PFSK-1 (cell line): Measurements from ENCODE around the gene DYRK3.

ENCODE experiments used
- FOXP2 ChIP-seq: optimal IDR thresholded peaks from 2 replicates; pipeline ENCODE3; 2011; ENCODE audit warnings: borderline replicate concordance, control low read depth, inconsistent platforms; ENCODE audit not compliant: insufficient read depth; ENCODE audit errors: extremely low read length, extremely low read depth
- POLR2AphosphoS5 ChIP-seq: IDR thresholded peaks from 2 replicates; pipeline ENCODE4 v1.6.1; 2012; ENCODE audit warnings: low read depth, mild to moderate bottlenecking, control low read depth, low read length, moderate library complexity
- SIN3A ChIP-seq: IDR thresholded peaks from 2 replicates; pipeline ENCODE4 v1.6.1; 2012; ENCODE audit warnings: mild to moderate bottlenecking, low read length, moderate library complexity, borderline replicate concordance; ENCODE audit not compliant: insufficient read depth
- TAF1 ChIP-seq: IDR thresholded peaks from 2 replicates; pipeline ENCODE4 v1.6.1; 2012; ENCODE audit warnings: low read length, control low read depth, borderline replicate concordance; ENCODE audit not compliant: insufficient read depth
- TF ChIP-seq, protein P1 (sequence below), 2 experiments: IDR thresholded peaks; 2 replicates each; pipeline versions ENCODE4 v1.6.1 to v1.8.0; 2011 to 2012; ENCODE audit warnings: low read depth in 2 of 2, low read length in 2 of 2, control low read depth in 1 of 2, inconsistent platforms in 1 of 2, mild to moderate bottlenecking in 1 of 2, moderate library complexity in 1 of 2; ENCODE audit not compliant: insufficient read depth in 1 of 2

DYRK3 gene

DNA sequence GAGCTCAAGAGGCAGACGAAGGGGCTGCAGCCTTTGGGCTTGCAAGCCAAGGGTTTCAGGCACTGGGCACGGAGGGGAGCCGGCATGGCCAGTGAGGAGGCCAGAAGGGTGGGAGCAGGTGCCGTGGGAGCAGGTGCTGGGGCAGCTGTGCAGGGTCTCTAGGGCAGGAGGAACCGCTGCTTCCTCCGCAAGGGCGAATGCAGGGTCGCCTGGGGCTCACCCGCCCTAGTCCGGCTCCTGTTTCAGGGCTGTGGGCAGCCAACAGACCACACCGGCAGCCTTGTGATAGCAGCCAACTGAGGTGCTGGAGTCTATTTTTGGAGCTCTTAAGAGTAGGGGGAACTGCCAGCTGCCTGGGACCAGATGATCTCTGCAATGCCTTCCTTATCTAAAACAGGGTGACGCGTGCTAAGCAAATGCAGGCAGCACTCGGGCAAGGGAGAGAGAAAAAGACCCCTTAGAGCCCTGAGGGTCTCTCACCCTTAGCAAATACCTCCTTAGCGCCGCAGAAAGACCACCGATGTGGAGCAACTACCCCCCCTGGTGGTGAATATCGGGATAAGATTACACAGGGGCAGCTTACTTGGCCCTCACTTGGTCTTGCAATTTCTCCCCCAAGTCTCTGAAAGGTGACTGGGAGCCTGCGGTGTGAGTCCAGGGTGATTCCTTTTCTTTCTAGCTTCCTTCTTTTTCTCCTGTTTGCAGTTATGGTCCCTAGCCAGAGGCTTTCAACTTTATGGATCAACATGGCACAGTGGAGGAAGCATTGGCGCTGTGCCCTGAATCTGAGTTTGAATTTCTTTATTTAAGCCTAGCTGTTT lies 28.7 kb downstream of the DYRK3 start:
- TF ChIP-seq, protein P1, sequence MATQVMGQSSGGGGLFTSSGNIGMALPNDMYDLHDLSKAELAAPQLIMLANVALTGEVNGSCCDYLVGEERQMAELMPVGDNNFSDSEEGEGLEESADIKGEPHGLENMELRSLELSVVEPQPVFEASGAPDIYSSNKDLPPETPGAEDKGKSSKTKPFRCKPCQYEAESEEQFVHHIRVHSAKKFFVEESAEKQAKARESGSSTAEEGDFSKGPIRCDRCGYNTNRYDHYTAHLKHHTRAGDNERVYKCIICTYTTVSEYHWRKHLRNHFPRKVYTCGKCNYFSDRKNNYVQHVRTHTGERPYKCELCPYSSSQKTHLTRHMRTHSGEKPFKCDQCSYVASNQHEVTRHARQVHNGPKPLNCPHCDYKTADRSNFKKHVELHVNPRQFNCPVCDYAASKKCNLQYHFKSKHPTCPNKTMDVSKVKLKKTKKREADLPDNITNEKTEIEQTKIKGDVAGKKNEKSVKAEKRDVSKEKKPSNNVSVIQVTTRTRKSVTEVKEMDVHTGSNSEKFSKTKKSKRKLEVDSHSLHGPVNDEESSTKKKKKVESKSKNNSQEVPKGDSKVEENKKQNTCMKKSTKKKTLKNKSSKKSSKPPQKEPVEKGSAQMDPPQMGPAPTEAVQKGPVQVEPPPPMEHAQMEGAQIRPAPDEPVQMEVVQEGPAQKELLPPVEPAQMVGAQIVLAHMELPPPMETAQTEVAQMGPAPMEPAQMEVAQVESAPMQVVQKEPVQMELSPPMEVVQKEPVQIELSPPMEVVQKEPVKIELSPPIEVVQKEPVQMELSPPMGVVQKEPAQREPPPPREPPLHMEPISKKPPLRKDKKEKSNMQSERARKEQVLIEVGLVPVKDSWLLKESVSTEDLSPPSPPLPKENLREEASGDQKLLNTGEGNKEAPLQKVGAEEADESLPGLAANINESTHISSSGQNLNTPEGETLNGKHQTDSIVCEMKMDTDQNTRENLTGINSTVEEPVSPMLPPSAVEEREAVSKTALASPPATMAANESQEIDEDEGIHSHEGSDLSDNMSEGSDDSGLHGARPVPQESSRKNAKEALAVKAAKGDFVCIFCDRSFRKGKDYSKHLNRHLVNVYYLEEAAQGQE (IDR thresholded peaks at IDR 0.05; ENCODE audit: insufficient read depth in 1 of 2, low read depth in 2 of 2, low read length in 2 of 2): no peak
- TF ChIP-seq POLR2AphosphoS5 (no peak), FOXP2 (no peak), SIN3A (no peak), TAF1 (no peak)

DNA sequence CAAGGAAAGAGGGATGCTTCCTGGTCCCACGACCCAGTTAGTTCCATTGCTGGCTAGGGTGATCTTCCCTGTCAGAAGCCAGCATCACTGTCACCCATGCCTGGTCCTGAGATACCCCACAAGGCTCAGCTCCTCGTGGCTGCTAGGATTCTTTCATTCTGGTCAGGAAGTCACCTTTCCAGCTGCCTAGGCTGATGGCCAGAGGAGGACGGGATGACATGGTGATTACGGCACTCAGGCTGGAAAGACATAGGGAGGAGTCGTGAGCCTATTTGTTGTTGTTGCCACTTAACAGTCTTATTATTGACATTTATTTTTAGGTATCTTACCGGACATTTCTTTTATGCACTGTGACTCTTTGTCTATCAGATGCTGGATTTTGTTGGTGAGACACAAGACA lies 29.4 kb downstream of the DYRK3 start:
- TF ChIP-seq TAF1 (no peak), POLR2AphosphoS5 (no peak), SIN3A (no peak), FOXP2 (no peak)
- TF ChIP-seq, protein P1 (IDR thresholded peaks at IDR 0.05; ENCODE audit: insufficient read depth in 1 of 2, low read depth in 2 of 2, low read length in 2 of 2): no peak

DNA sequence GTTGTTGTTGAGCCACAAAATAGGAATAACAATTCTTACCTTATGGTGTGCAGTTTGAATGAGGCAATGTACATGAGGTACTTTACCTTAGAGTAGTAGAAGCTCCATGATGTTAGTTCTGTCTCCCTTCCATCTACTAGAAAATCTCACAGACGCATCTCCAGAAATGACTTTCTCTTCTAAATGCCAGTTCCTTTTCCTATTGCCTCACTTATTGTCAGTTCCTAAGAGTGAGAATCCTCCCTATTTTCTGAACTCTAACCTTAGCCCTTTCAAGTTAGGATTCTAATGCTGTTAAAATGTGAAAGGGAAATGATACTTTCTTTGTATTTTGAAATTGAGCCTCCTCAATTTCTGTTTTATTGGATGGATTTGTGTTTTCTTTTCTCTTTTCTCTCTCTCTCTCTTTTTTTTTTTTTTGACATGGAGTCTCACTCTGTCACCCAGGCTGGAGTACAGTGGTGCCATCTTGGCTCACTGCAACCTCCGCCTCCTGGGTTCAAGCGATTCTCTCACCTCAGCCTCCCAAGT lies 30.8 kb downstream of the DYRK3 start:
- TF ChIP-seq, protein P1 (IDR thresholded peaks at IDR 0.05; ENCODE audit: insufficient read depth in 1 of 2, low read depth in 2 of 2, low read length in 2 of 2): no peak
- TF ChIP-seq POLR2AphosphoS5: no peak
- no peak for TF ChIP-seq SIN3A
- TF ChIP-seq FOXP2: no peak
- no peak for TF ChIP-seq TAF1

GRCh38 chr1:206666954-206667665 lies 31.8 kb downstream of the DYRK3 start:
- TF ChIP-seq FOXP2 (no peak), POLR2AphosphoS5 (no peak), SIN3A (no peak), TAF1 (no peak)
- TF ChIP-seq, protein P1 (IDR thresholded peaks at IDR 0.05; ENCODE audit: insufficient read depth in 1 of 2, low read depth in 2 of 2, low read length in 2 of 2): no peak
